Stomach (tissue), 4 donors: ENCODE data around the gene PTPMT1.

Source experiments
- CTCF ChIP-seq, 7 experiments: fragments of 450-650 bp in 4 of 7; fragments of 200-600 bp in 3 of 7; sonication (generic) in 3 of 7; IDR thresholded peaks; one replicate each; pipeline ENCODE4 v1.5.1; 2016 to 2019; ENCODE audit warnings: antibody characterized with exemption in 7 of 7, control low read depth in 2 of 7, mild to moderate bottlenecking in 1 of 7
- EP300 ChIP-seq: sonication (generic); formaldehyde crosslinking; IDR thresholded peaks from one replicate; pipeline ENCODE4 v1.6.1; 2017; ENCODE audit warnings: antibody characterized with exemption

- no peak for TF ChIP-seq CTCF (IDR thresholded peaks at IDR 0.05)
- no peak for TF ChIP-seq EP300
These were observed 40.5 kb downstream of the PTPMT1 start for GRCh38 chr11:47605921-47606320.
